Upper lobe of left lung (tissue), 4 donors: ENCODE data around the gene ALDOB.

Experiments
- CTCF ChIP-seq, 6 experiments: fragments of 450-650 bp in 4 of 6; fragments of 200-600 bp in 2 of 6; sonication (generic) in 2 of 6; IDR thresholded peaks; one replicate each; pipeline ENCODE4 v1.5.1; 2016 to 2019; ENCODE audit warnings: antibody characterized with exemption in 6 of 6
- EP300 ChIP-seq, 4 donors: sonication (generic); formaldehyde crosslinking; IDR thresholded peaks; one replicate each; pipeline ENCODE4 v1.5.1; 2017; ENCODE audit warnings: antibody characterized with exemption in 4 of 4, control low read depth in 2 of 4
- POLR2A ChIP-seq, 4 donors: fragments of 450-650 bp; IDR thresholded peaks; one replicate each; pipeline ENCODE4 v1.5.1; 2016 to 2017; ENCODE audit warnings: antibody characterized with exemption in 4 of 4, mild to moderate bottlenecking in 2 of 4
- POLR2AphosphoS5 ChIP-seq, 2 donors: sonication (generic); formaldehyde crosslinking; IDR thresholded peaks; one replicate each; pipeline ENCODE4 v1.5.1; 2017; ENCODE audit warnings: antibody characterized with exemption in 2 of 2

GRCh38 chr9:101477214-101477613, 41.6 kb upstream of the ALDOB start:
- TF ChIP-seq POLR2A (IDR thresholded peaks at IDR 0.05) (no peak), CTCF (IDR thresholded peaks at IDR 0.05) (no peak), EP300 (IDR thresholded peaks at IDR 0.05) (no peak), POLR2AphosphoS5 (IDR thresholded peaks at IDR 0.05) (no peak)
